WI38 (cell line): Measurements from ENCODE around the gene PITPNB.

Source experiments
- H3K4me3 ChIP-seq: 2 replicates; pipeline ENCODE4 v1.5.1; 2011; ENCODE audit warnings: low read depth, mild to moderate bottlenecking, control low read depth, low read length
- TF ChIP-seq, protein P1 (sequence below): IDR thresholded peaks from 2 replicates; pipeline ENCODE4 v1.5.1; 2012; ENCODE audit warnings: low read depth, mild to moderate bottlenecking, control low read depth, low read length

Gene PITPNB

GRCh38 chr22:27919222-27919941 lies at the start of gene PITPNB:
PITPNB (minus strand) TSS chr22:27919256; CDS start chr22:27919191, 65 bp downstream.
- TF ChIP-seq, protein P1, sequence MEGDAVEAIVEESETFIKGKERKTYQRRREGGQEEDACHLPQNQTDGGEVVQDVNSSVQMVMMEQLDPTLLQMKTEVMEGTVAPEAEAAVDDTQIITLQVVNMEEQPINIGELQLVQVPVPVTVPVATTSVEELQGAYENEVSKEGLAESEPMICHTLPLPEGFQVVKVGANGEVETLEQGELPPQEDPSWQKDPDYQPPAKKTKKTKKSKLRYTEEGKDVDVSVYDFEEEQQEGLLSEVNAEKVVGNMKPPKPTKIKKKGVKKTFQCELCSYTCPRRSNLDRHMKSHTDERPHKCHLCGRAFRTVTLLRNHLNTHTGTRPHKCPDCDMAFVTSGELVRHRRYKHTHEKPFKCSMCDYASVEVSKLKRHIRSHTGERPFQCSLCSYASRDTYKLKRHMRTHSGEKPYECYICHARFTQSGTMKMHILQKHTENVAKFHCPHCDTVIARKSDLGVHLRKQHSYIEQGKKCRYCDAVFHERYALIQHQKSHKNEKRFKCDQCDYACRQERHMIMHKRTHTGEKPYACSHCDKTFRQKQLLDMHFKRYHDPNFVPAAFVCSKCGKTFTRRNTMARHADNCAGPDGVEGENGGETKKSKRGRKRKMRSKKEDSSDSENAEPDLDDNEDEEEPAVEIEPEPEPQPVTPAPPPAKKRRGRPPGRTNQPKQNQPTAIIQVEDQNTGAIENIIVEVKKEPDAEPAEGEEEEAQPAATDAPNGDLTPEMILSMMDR = no peak
- peak within 1 kb of the TSS; percentile 88 for H3K4me3 ChIP-seq

GRCh38 chr22:27966168-27967064 lies 47.4 kb upstream of the PITPNB start:
- H3K4me3 ChIP-seq = no peak overlapping the region
- TF ChIP-seq, protein P1 = no peak

- TF ChIP-seq, protein P1 = no peak
- H3K4me3 ChIP-seq = no peak overlapping the region
These were observed 43.4 kb upstream of the PITPNB start for GRCh38 chr22:27962268-27963044.

- H3K4me3 ChIP-seq = no peak overlapping the region
- TF ChIP-seq, protein P1 = no peak
These were observed 42.6 kb upstream of the PITPNB start for GRCh38 chr22:27961680-27962079.

- H3K4me3 ChIP-seq = no peak overlapping the region
- TF ChIP-seq, protein P1 = no peak
These were observed 42.1 kb upstream of the PITPNB start for GRCh38 chr22:27961182-27961581.

- no peak overlapping the region for H3K4me3 ChIP-seq
- TF ChIP-seq, protein P1 = no peak
These were observed 40.5 kb upstream of the PITPNB start for GRCh38 chr22:27959335-27960090.
